Activated CD4-positive, alpha-beta memory T cell treated with anti-CD3 and anti-CD28 coated beads for 36 hours (primary cell): ENCODE results near the gene RIBC1. TPM values are rescaled to one million over a fixed set of nuclear protein-coding genes. Genes with fewer than 3 reads are reported as not detected.
"Not testable (repeated sequence)": the region's sequence is repeated elsewhere in the genome, so short reads cannot be mapped to it uniquely, and the experiment has no call there.

Experiments used
- CTCF ChIA-PET: fragments of 350-600 bp; sonication (Branson Sonifier 250); formaldehyde crosslinking; loops from one replicate; lab custom pipeline; 2021; ENCODE audit warnings: antibody characterized with exemption, inconsistent platforms; lab: Charles Lee
- POLR2A ChIA-PET: fragments of 350-600 bp; sonication (Branson Sonifier 250); formaldehyde crosslinking; loops from one replicate; lab custom pipeline; 2021; ENCODE audit warnings: antibody characterized with exemption; lab: Charles Lee
- DNase-seq: peaks from one replicate; pipeline ENCODE4 v3.0.0-alpha.2; 2020
- H3K27ac Mint-ChIP-seq: one replicate; pipeline ENCODE4 v1.8.0; 2021; ENCODE audit warnings: mixed read lengths
- H3K27me3 Mint-ChIP-seq: one replicate; pipeline ENCODE4 v1.8.0; 2021; ENCODE audit warnings: mixed read lengths
- H3K36me3 Mint-ChIP-seq: one replicate; pipeline ENCODE4 v1.8.0; 2021; ENCODE audit warnings: mixed read lengths
- H3K4me1 Mint-ChIP-seq: one replicate; pipeline ENCODE4 v1.8.0; 2021; ENCODE audit warnings: low read depth, mixed read lengths
- H3K4me3 Mint-ChIP-seq: one replicate; pipeline ENCODE4 v1.8.0; 2021; ENCODE audit warnings: mild to moderate bottlenecking, mixed read lengths
- H3K9me3 Mint-ChIP-seq: one replicate; pipeline ENCODE4 v1.8.0; 2021; ENCODE audit warnings: mixed read lengths
- intact Hi-C: fragments of 100-400 bp; cut with micrococcal nuclease; formaldehyde crosslinking; loops from one replicate; pipeline ENCODE4 v1.15.1; 2023
- microRNA-seq: library from miRNA; unstranded; fragments of <30 nt; microRNA quantifications from one replicate; pipeline ENCODE4 v1.2.0, GENCODE V29; 2022; ENCODE audit warnings: borderline number of aligned reads, borderline microRNAs expressed, borderline replicate concordance
- total RNA-seq, 2 experiments: library from RNA; stranded (reverse); gene quantifications; one replicate each; pipeline ENCODE4 v1.2.3, GENCODE V29; 2021

The RIBC1 gene
- total RNA-seq, 2 experiments from 2014 or later, result 0.51 to 0.57 TPM

DNA sequence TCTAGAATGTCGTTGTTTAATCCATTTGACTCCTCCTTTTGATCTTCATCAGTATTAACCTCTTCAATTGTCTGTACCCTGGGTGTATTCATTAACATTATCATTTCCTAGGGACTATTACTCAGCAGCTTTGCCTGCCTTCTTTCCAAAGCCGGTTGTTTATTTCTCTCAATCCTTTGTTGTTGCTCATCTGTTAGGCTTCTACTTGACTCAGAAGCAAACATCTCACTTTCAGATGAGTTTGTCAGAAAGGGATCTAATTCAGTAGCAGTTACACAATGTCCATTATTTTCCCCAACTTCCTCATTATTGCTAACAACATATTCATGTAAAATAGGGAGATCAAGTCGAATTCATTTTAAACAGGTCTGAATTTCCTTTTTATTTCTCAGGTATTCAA, 33.6 kb downstream of the RIBC1 start:
- Mint-ChIP-seq H3K36me3 (no peaks in the 10 kb centered on the region), H3K27ac (no peak overlapping the region), H3K27me3 (peaks cover 6% of the 10 kb centered on the region), H3K9me3 (no peaks in the 10 kb centered on the region), H3K4me3 (no peak overlapping the region), H3K4me1 (no peaks in the 10 kb centered on the region)
- CTCF ChIA-PET, result interaction anchor here (1.4 to 2.6 kb wide), 2 partner anchors 10 to 26 kb away, joined by 3 to 8 read pairs; no protein-coding TSS in a partner anchor
- POLR2A ChIA-PET, result no interaction called here
- intact Hi-C loops, result no loop called here
- no peak for DNase-seq

DNA sequence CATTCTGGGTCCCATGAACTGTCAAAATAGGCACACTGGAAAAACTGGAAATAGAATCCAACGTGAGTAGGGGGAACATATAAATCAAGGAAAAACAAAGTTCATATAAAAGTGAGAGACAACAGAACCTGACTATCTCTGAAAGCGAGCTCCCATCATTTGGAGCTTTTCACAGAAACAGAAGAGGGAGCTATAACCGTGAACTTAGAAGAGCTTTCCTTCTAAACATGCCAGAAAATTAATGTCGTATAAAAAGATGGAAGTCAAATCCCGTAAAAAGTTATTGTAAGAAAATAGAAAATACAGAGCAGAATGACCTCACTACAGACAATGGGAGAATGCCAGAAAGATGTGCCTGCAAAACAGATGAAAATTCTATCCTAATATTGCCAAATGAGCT, 35.4 kb downstream of the RIBC1 start:
- Mint-ChIP-seq H3K9me3 (no peaks in the 10 kb centered on the region), H3K4me3 (no peak overlapping the region), H3K27ac (no peak overlapping the region), H3K27me3 (peaks cover 6% of the 10 kb centered on the region), H3K4me1 (no peaks in the 10 kb centered on the region), H3K36me3 (no peaks in the 10 kb centered on the region)
- intact Hi-C loops, result no loop called here
- ChIA-PET CTCF (interaction anchor here (1.4 to 2.6 kb wide), 2 partner anchors 11 to 24 kb away, joined by 8 to 9 read pairs; no protein-coding TSS in a partner anchor), POLR2A (no interaction called here)
- DNase-seq, result no peak

DNA sequence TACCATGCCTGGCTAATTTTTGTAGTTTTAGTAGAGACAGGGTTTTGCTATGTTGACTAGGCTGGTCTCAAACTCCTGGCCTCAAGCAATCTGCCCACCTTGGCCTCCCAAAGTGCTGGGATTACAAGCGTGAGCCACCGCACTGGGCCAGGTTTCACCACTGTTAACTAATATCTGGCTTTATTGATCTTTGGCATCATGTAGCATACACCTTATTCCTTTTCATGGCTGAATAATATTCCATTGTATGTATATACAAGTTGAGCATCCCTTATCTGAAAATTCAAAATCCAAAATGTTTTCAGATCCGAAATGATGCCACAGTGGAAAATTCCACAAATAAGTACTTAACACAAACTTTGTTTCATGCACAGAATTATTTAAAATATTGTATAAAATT, 46.0 kb downstream of the RIBC1 start:
- H3K27ac Mint-ChIP-seq, H3K4me1 Mint-ChIP-seq, intact Hi-C loops, H3K27me3 Mint-ChIP-seq, H3K9me3 Mint-ChIP-seq, POLR2A ChIA-PET, CTCF ChIA-PET, DNase-seq, H3K36me3 Mint-ChIP-seq, H3K4me3 Mint-ChIP-seq: not testable (repeated sequence)

GRCh38 chrX:53471346-53471745, 48.7 kb downstream of the RIBC1 start:
- CTCF ChIA-PET, result interaction anchor here (0.6 to 1.1 kb wide), 2 partner anchors 11 to 181 kb away, joined by 3 read pairs; no protein-coding TSS in a partner anchor
- Mint-ChIP-seq H3K9me3 (no peaks in the 10 kb centered on the region), H3K4me1 (no peaks in the 10 kb centered on the region), H3K36me3 (no peaks in the 10 kb centered on the region), H3K4me3 (no peak overlapping the region), H3K27me3 (no peaks in the 10 kb centered on the region), H3K27ac (no peak overlapping the region)
- POLR2A ChIA-PET, result no interaction called here
- DNase-seq, result no peak
- intact Hi-C loops, result no loop called here

DNA sequence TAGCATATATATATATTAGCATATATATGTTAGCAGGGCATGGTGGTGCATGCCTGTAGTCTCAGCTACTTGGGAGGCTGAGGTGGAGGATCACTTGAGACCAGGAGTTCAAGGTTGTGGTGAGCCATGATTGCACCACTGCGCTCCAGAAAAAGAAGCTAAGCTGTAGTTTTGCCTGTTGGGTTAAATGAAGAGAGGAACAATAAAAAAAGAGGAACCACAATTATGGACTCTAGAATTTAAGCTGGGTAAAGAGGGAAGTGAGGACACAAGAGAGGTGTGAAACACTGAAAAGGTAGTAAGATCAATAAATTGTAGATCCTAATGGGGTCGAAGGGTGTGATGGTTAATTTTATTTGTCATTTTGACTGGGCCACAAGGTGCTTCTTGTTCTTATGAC, 52.0 kb downstream of the RIBC1 start:
- Mint-ChIP-seq H3K4me1 (no peaks in the 10 kb centered on the region), H3K9me3 (no peaks in the 10 kb centered on the region), H3K36me3 (no peaks in the 10 kb centered on the region), H3K27ac (no peak overlapping the region), H3K27me3 (no peaks in the 10 kb centered on the region), H3K4me3 (no peak overlapping the region)
- intact Hi-C loops, result no loop called here
- CTCF ChIA-PET, result no interaction called here
- POLR2A ChIA-PET, result interaction anchor here (0.6 kb wide), 1 partner anchor 469 kb away, joined by 3 read pairs; no protein-coding TSS in a partner anchor
- DNase-seq, result no peak

- DNase-seq, result no peak
- Mint-ChIP-seq H3K9me3 (no peaks in the 10 kb centered on the region), H3K4me3 (no peak overlapping the region), H3K4me1 (no peaks in the 10 kb centered on the region), H3K27me3 (peaks cover 2% of the 10 kb centered on the region), H3K36me3 (no peaks in the 10 kb centered on the region), H3K27ac (no peak overlapping the region)
- intact Hi-C loops, result no loop called here
- POLR2A ChIA-PET, result no interaction called here
- CTCF ChIA-PET, result interaction anchor here (2.2 kb wide), 1 partner anchor 163 kb away, joined by 6 read pairs; no protein-coding TSS in a partner anchor
These were observed 53.7 kb downstream of the RIBC1 start for GRCh38 chrX:53476371-53476770.

DNA sequence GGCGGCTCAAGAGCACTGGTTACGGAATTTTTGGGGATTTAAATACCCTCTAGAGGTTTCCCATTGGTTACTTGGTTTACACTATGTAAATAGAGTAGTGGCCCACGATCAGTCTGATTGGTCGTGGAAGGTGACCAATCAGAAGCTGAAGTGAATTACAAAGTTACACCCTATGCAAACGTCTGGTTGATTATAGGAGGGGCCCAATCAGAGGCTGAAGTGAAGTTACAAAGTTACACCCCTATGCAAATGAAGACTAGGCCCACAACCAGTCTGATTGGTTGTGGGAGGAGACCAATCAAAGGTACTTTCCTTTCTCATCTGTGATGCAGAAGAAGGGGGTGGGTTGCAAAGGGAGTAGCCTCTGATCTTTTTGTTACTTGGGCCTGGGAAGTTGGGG, 56.6 kb downstream of the RIBC1 start:
- CTCF ChIA-PET, result interaction anchor here (5.2 kb wide), 1 partner anchor 166 kb away, joined by 72 read pairs; no protein-coding TSS in a partner anchor
- Mint-ChIP-seq H3K27ac (no peak overlapping the region), H3K4me3 (no peak overlapping the region), H3K4me1 (no peaks in the 10 kb centered on the region), H3K27me3 (peaks cover 2% of the 10 kb centered on the region), H3K36me3 (no peaks in the 10 kb centered on the region), H3K9me3 (no peaks in the 10 kb centered on the region)
- no peak for DNase-seq
- POLR2A ChIA-PET, result no interaction called here
- intact Hi-C loops, result no loop called here

Small RNA genes within 50 kb of the gene (microRNA-seq; reads per million reads assigned to microRNA genes)
- not detected for gene MIR6857

Other genes with a start within 250 kb of the RIBC1 start
- 10 to 100 TPM; 77.6 to 86.0 TPM for gene KDM5C, start 197.7 kb upstream of the RIBC1 start, total RNA-seq
- under 1 TPM; 0.39 to 0.74 TPM for gene IQSEC2, start 141.3 kb upstream of the RIBC1 start, total RNA-seq
- 100 to 1,000 TPM; 148 to 161 TPM for gene SMC1A, start 219 bp upstream of the RIBC1 start, total RNA-seq
- 10 to 100 TPM; 75.5 to 80.5 TPM for gene HSD17B10, start 11.5 kb downstream of the RIBC1 start, total RNA-seq